GM18861 (cell line): Measurements from ENCODE around the gene NPLOC4.

ENCODE experiments used
- ATAC-seq: cut with Tn5 transposase; IDR thresholded peaks from one replicate; pipeline ENCODE4 v1.9.1; 2021; ENCODE audit not compliant: unreplicated experiment

Gene NPLOC4

DNA sequence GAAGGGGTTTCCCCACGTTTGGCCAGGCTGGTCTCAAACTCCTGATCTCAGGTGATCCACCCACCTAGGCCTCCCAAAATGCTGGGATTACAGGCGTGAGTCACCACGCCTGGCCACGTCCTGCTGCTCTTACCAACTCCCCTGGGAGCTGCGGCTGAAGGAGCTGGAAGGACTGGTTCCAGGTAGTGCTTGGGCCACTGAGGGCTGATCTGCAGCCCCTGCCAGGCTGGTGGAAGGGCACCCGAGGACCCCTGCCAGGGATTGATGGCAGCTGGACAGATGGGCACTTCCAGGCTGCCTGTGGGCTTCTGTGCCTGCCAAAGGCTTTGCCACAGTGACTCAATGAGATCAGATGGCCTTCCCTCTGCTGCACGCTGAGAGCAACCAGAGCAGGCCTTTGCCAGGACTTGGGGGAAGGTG lies 27.1 kb upstream of the NPLOC4 start:
- ATAC-seq, result no peak

DNA sequence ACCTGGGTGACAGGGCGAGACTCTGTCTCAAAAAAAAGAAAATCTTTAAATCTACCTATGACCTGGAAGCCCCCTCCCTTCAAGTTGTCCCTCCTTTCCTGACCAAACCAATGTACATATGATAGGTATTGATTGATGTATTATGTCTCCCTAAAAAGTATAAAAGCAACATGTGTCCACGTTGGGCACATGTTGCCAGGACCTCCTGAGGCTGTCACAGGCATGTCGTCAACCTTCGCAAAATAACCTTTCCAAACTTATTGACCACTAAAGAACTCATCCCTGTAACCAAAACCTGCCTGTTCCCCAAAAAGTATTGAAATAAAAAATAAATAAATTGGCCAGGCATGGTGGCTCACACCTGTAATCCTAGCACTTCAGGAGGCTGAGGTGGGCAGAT lies 25.1 kb upstream of the NPLOC4 start:
- no peak for ATAC-seq

DNA sequence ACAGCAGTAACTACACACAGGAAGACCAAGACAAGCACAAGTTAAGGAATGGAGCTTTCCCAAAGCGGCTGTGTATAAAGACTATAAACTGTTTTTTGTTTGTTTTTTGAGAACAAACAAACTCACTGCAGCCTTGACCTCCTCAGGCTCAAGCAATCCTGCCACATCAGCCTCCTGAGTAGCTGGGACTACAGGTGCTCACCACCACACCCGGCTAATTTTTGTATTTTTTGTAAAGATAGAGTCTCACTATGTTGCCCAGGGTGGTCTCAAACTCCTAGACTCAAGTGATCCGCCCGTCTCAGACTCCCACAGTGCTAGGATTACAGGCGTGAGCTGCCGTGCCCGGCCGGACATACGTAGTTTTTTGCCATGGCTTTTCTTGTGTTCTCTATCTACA lies 23.5 kb upstream of the NPLOC4 start:
- ATAC-seq, result no peak

DNA sequence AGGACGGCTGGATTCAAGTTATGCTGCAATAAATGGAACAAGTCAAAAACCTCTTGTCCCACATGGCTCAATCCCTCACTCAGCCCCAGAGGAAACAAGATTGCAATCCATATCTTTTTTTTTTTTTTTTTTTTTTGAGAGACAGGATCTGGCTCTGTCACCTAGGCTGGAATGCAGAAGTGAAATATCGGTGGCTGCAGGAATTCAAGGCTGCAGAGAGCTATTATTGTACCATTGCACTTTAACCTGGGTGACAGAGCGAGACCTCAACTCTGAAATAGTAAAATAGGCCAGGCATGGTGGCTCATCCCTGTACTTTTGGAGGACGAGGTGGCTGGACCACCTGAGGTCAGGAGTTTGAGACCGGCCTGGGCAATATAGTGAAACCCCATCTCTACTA lies 22.1 kb upstream of the NPLOC4 start:
- no peak for ATAC-seq

DNA sequence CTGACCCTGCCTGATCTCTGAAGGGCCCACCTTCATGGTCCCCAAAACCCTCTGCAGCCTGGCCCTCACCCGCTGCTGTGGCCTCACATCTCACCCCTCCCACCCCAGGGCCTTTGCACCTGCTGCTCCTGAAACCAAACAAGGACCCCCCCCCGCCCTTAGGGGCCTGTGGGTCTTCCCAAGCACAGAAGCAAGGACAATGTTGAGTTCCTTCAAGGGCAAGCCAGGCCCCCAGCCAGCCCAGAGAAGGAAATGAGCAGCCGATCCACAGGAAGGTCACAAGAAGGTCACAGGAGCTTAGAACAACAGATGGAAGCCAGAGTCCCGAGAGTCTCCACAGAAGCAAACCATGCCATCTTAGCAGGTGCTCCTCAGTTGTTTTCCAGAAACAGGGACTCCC lies 19.9 kb upstream of the NPLOC4 start:
- no peak for ATAC-seq

DNA sequence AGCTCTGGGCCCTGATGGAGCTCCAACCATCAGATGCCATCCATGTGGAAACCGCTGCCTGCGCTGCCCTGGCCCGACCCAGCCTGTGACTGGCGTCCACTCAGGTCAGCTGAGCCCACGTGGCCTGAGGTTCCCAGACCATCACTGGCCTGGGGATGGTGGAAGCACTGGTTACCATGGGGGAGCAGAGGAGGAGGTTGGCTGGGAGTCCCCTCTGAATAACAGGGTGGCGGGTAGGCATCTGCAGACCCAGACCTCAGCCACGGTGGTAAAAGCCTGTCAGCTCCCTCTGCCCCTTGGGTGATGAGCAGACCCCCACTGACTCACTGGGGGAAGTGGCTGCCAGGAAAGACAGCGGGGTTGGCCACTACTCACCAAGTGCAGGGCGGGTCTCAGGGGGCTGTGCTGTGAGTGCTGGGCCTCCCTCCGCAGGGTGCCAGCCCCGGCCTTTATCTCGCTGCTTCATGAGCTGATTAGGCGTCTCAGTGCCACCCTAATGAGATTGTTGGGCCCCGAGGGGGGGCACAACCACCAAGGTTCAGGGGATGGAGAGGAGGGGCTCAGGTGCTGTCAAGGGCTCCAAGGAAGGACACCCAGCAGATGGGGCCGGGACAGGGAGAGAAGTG lies 19.3 kb upstream of the NPLOC4 start, which contains the start of gene PDE6G:
PDE6G (minus strand) TSS at position 425 of the 626 bp plus-strand sequence. CDS start 3,237 bp downstream, outside the sequence.
- ATAC-seq, result no peak

DNA sequence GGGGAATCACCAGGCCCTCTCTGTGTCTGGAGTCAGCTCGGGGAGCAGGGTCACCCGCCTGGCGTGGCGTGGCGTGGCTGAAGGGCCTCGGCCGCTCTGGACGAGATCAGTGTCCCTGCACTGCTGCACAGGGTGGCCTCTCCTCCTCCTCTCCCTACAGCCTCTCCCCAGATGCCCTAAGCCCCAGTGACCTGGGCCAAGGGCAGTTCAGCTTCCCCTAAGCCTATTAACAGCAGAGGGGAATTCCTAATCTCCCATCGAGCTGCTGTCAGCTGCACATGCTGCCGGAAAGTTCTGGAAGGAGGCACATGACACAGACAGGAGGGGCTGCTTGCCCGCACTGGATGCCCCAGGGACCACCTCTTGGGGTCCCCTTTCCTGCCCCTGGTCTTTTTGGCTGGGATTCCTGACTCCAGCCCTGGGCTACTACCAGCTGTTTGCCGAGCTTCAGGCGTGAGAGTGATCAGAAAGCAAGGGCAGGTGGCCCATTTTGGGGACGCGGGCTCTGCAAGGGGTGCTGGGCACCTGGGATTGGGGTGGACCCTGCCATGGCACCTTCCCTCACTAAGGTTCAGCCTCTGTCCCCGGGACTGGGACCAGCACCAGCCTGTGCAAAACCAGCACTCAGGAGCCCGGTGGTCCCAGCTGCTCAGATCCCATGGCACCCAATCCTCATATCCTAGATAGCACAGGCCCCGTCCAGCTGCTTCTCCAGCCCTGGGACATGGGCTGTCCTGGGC lies 18.6 kb upstream of the NPLOC4 start:
- ATAC-seq, result no peak

DNA sequence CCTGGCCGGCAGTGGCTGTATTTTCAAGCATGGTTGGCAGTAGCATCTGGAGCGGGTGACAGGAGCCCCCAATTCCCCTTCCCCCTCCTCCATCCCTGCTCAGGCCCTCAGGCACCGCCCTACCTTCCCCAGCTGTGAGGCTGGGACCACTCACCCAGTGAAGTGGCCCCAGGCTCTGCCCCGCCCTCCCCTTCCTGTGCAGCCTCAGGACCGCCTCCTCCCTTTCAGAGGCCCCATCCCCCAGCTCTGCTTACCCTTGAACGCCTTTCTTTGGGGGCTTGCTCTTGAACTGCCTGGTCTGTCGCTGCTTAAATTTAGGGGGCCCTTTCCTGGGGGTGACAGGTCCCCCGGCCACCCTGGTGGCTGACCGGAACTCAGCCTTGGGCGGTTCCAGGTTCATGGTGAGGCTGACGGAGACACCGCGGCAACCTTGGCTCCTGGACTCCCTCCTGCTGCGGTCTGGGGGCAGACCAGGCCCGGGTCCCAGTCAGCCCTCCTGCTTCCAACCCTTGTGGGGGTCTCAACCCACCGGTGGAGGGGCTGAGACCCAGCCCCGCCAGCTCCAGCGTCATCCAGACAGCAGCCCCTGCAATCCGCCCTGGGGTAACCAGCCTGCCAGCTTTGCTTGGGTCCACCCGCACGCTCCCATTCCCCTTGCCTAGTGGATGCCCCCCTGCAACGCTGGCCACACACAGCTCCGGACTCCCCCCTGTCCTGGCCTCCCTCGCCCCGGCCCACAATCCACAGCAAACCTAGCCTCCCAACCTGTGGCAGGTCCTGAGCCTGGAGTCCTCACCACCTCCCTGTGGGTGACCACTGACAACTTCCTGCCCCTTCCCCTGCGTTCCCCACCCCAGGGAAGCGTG lies 16.2 kb upstream of the NPLOC4 start:
- no peak for ATAC-seq

DNA sequence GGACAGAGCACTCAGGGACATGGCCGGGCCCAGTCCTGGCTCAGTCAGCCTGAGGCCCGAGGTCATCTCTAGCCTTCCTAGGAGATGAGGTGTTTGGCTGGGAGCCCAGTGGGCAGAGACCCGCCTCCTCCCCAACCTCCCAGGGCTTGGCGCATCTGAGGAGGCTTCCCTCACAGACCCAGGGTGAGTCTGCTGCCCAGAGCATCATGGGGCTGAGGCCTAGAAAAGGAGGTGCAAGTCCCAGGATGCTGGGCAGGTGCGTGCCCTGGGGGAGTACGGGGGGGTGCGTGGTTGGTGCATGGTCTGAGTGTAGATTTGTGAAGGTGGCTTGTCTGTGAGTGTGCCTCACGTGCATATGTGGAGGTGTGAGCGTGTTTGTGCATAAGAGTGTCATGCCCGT lies 14.8 kb upstream of the NPLOC4 start:
- no peak for ATAC-seq

DNA sequence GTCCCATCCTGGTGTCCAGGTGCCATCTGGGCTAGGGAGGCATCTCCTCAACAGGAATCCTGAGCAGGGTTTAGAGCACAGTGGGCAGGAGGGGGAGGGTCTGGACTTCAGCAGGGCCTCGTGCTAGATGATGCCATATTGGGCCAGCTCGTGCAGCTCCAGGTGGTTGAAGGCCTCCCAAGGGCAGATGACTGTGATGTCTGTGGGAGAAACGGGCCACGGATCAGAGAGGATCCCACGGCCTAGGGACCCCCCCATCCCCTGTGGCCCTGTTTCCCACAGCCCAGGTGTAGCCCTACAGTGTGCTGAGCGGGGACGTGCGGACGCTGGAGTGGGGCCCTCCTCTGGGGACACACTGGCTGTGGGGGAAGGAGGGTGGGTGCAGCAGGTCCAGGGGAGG lies 14.0 kb upstream of the NPLOC4 start:
- no peak for ATAC-seq

DNA sequence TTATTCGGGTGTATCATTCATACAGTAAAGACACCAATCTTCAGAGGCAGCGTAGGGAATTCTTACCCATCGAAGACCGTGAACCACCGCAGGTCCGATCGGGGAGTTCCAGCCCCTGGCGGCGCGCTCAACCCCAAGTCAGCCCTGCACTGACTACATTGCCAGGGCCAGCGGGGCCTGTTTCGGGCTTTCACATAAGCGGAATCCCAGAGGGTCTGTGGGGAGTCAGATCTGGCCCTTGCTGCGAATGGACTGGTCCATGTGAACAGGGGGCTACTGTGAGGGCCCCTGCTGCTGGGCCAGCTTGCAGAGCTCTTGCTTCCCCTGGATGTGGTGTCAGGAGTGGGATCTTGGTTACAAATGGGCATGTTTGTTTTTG lies 11.8 kb upstream of the NPLOC4 start:
- ATAC-seq, result no peak

DNA sequence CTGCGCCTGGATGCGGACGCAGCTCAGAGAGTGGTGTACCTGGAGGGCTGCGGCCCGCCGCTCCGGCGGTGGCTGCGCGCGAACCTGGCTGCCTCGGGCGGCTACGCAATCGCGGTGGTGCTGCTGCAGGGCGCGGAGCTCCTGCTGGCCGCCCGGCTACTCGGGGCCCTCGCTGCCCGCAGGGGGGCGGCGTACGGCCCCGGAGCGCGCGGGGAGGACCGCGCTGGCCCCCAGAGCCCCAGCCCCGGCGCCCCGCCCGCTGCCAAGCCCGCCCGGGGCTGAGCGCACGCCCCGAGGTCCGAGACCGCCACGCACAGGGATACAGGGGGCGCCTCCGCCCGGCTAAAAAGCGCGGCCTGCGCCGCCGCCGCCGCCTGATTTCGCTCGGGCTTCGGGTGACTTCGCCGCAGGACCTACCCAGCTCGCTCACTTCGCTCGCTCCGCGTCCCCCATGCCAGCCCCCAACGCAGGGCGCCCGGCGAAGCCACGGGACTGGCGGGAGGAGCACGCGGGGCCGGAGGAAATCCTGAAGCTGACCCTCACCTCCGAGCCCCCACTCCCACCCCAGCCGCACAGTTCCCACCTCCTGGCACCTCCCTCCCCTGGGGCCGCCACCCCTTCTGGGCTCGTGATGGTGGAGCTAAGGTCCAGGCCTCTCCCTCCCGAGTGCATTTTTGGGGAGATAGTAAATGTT lies 11.2 kb upstream of the NPLOC4 start:
- ATAC-seq, result no peak

DNA sequence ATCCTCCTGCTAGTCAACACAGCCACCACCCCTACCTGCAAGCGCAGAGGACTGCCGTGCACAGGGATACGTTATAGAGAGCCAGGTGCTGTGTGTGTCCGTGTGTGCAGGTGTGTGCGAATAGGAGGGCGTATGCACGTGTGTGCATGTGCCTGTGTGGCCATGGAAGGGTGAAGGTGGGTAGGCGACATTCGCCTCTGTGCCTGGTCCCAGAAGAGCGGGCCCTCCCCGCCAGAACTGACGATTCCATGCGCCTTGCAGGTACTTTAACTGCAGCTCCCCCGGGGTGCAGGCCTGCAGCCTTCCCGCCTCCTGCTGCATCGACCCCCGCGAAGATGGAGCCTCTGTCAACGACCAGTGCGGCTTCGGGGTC lies 10.7 kb upstream of the NPLOC4 start:
- no peak for ATAC-seq

DNA sequence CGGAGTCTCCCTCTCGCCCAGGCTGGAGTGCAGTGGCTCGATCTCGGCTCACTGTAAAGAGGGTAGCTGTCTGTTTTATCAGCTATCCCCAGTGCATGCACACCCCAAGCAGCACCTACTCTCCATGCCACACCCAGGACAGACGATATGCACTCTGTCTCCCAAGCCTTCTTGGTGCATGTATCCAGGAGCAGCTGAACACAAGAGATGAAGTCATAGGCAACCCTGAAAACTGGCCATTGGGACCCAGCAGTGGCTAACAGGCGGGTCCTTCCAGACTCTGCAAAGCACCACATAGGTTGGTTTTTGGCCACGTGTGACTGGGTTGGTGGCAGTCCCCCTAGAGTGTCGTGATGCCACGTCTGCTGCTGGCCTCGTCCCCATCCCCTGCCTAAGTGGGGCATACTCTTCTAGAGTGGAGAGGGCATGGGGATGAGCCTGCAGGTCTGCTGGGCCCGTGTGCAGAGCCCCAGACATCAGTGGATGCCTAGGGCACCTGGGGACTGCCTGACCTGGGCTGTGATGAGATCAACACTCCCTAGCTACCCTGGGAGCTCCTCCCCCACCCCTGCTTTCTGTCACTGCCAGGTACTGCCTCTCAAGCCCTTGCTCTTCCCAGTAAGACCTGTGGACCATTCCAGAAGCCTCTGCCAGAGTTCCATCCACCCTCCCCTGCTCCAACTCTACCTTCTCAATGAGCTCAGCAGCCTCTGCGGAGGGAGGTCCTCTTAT lies 10.1 kb upstream of the NPLOC4 start:
- no peak for ATAC-seq

DNA sequence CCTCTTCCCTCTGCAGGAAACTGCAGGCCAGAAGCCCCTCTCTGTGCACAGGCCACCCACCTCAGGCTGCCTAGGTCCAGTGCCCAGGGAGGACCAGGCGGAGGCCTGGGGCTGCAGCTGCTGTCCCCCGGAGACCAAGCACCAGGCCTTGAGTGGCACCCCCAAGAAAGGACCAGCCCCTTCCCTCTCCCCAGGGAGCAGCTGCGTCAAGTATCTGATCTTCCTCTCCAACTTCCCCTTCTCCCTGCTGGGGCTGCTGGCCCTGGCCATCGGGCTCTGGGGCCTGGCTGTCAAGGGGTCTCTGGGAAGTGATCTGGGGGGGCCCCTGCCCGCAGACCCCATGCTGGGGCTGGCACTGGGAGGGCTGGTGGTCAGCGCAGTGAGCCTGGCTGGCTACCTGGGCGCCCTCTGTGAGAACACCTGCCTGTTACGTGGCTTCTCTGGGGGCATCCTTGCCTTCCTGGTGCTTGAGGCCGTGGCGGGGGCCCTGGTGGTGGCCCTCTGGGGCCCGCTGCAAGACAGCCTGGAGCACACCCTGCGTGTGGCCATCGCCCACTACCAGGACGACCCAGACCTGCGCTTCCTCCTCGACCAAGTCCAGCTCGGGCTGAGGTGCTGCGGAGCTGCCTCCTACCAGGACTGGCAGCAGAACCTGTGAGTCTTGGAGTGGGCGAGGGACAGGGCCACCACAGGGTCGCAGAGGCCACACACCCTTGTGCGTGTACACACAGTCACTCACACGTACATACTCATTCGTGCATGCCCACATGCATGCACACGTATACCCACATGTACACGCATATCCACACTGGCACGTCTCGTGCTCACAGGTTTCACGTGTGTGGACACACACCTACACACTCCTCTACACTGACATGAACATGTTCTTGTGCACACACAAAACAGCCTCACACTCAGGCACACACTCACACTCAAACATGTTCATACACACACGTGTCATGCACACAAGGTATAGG lies 8.4 kb upstream of the NPLOC4 start:
- ATAC-seq, result no peak

DNA sequence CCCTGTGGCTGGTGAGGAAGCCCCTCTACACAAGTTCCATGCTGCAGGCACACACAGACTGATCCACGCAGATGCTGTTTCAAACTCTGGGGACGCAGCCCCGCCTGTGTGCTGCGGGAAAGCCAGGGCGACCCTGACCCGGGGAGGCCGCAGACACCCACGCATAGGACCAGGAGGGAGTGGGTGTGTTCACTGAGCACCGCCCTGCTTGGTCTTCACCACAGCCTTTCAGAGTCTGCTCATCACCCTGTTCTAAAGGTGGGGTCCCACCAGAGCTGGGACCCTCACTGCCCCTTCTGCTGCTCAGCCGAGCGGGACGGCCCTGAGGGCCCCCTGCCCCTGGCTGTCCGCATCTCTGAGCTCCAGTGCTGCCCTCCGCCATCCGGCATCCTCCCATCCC lies 7.6 kb upstream of the NPLOC4 start:
- ATAC-seq, result no peak

DNA sequence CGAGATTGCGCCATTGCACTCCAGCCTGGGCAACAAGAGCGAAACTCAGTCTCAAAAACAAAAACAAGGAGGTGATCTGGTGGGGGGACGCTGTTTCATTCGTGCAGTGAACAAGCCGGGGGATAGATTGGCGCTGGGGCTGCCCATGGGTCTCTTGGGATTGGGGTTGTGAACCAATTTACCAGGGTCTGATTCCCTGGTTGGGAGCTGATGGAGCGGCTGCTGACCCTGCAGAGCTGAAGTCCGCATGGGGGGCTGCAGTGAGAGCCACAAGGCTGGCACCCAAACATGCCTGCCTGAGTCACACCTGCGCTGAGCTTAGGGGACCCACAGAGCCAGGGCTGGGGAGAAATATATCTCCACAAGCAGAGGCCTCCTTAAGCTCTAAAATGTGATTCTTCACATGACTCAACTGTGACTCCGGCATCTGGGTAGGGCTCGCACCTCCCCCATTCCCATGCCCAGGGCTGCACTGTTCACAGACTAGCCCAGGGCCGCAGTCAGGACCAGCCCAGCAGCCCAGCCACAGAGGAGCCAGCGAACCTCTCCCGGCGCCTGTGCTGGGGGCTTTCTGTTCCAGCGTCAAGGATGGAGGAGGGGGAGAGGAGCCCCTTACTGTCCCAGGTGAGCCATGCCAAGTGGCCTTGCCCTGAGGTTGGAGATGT lies 5.0 kb upstream of the NPLOC4 start:
- ATAC-seq, result no peak

DNA sequence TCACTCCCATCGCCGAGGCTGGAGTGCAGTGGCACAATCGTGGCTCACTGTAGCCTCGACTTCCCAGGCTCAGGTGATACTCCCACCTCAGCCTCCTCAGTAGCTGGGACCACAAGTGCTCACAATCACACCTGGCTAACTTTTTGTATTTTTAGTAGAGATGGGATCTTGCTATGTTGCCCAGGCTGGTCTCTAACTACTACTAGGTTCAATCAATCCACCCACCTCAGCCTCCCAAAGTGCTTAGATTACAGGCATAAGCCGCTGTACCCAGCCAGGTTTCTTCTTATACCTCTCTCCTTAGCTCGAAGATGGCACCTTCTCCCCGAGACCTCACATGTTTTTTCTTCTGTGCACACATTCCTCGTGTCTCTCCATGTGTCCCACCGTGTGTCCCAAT lies 3.1 kb upstream of the NPLOC4 start:
- no peak for ATAC-seq

DNA sequence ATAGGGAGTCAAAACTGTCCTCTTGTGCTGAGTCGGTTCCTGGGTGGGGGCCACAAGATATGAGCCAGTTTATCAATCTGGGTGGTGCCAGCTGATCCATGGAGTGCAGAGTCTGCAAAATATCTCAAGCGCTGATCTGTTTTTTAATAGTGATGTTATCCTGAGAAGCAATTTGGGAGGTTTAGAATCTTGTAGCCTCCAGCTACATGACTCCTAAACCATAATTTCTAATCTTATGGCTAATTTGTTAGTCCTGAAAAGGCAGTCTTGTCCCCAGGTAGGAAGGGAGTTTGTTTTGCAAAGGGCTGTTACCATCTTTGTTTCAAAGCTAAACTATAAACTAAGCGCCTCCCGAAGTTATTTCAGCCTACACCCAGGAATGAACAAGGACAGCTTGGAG lies 1.8 kb upstream of the NPLOC4 start:
- no peak for ATAC-seq
